ENCODE measurements around the gene AEBP1. TPM values are rescaled to one million over a fixed set of nuclear protein-coding genes. Genes with fewer than 3 reads are reported as not detected.

The AEBP1 gene
- total and polyA plus RNA-seq, 2 of the 4 experiments (the other 2 are of a cell fraction): 1.1 to 5.7 TPM

GRCh38 chr7:44085546-44085945 lies 18.6 kb upstream of the AEBP1 start:
- Histone ChIP-seq H2AK9ac (replicated peaks; ENCODE audit: low read depth, low read length, poor library complexity) (peak overlapping the region; percentile 74), H3K4me3 (ENCODE audit: insufficient read depth, low read depth, low read length) (no peak overlapping the region), H3K27me3 (ENCODE audit: control insufficient read depth, insufficient read depth, low read length) (no peaks in the 10 kb centered on the region), H3K4me1 (ENCODE audit: control insufficient read depth, insufficient read depth, low read length) (peaks cover 29% of the 10 kb centered on the region), H3K9ac (ENCODE audit: low read depth, low read length) (no peak overlapping the region), H3K14ac (replicated peaks; ENCODE audit: low read depth, low read length) (peak overlapping the region; percentile 60; the same call in 1 of the 2 replicates), H2AK5ac (ENCODE audit: low read depth, low read length) (peak overlapping the region; percentile 77; the same call in 1 of the 2 replicates), H3K4ac (ENCODE audit: low read depth, low read length) (peak overlapping the region; percentile 64), H2BK120ac (ENCODE audit: low read depth, low read length) (peak overlapping the region; percentile 31), H3K23ac (ENCODE audit: low read depth, low read length) (0 out of 2 replicates have a peak overlapping the region, but pooled peaks have one; percentile 58), H3K56ac (ENCODE audit: extremely low read depth, insufficient read depth, low read length) (no peak overlapping the region), H3K4me2 (ENCODE audit: low read depth, low read length) (no peak overlapping the region), H3K9me1 (ENCODE audit: insufficient read depth, low read length) (peaks cover 30% of the 10 kb centered on the region), H2AFZ (replicated peaks; ENCODE audit: low read length, poor library complexity) (no peak overlapping the region), H2BK5ac (ENCODE audit: low read depth, low read length, poor library complexity, severe bottlenecking) (peak overlapping the region; percentile 29), H4K5ac (ENCODE audit: low read depth, low read length) (peak overlapping the region; percentile 53; the same call in 1 of the 2 replicates), H3K18ac (ENCODE audit: low read depth, low read length) (peak overlapping the region; percentile 59), H4K8ac (ENCODE audit: low read depth in 2 of 2, low read length in 2 of 2) (peak overlapping the region in 1 of 2 experiments; percentile 13; a peak in 2 of 4 replicates), H3K79me1 (ENCODE audit: low read depth in 1 of 2, low read length in 2 of 2) (peaks cover 7 to 24% of the 10 kb centered on the region in 2 experiments; a peak in 3 of 4 replicates), H2BK20ac (ENCODE audit: low read depth, low read length) (peak overlapping the region; percentile 65), H4K20me1 (ENCODE audit: insufficient read depth, low read length) (no peaks in the 10 kb centered on the region; the same call in 1 of the 2 replicates), H3K9me3 (ENCODE audit: control insufficient read depth, insufficient read depth, low read length) (no peaks in the 10 kb centered on the region), H3K36me3 (ENCODE audit: control insufficient read depth, insufficient read depth, low read length) (no peaks in the 10 kb centered on the region; the same call in 1 of the 2 replicates), H3K27ac (ENCODE audit: insufficient read depth, low read length) (peak overlapping the region; percentile 31; the same call in 1 of the 2 replicates), H2BK15ac (ENCODE audit: low read depth, low read length) (peak overlapping the region; percentile 29; the same call in 1 of the 3 replicates), H4K91ac (ENCODE audit: insufficient read depth, low read depth, low read length) (peak overlapping the region; percentile 23)
- WGBS, 2 experiments (ENCODE audit: extremely low coverage in 2 of 2, insufficient read length in 1 of 2): 88% methylated on average over 1 of the region's 3 CpGs; no CpG with 5 or more reads in 1 of the 2 experiments
- in situ Hi-C loops (cut with MboI; ENCODE audit: low sequenced_read_pairs) (no loop called here), intact Hi-C loops (cut with micrococcal nuclease) (no loop called here), dilution Hi-C loops (cut with HindIII; ENCODE audit: low sequenced_read_pairs, unreplicated experiment) (no loop called here)
- DNase-seq (no peak), ATAC-seq (ENCODE audit: low read depth) (no peak)
- ChIA-PET POLR2A (ENCODE audit: unreplicated experiment) (no interaction called here), CTCF (interaction anchor here (0.6 kb wide), 1 partner anchor 50 kb away, joined by 6 read pairs; no protein-coding TSS in a partner anchor)
- BruUV-seq (replicated peaks): no TSS peak
- no peak for TF ChIP-seq POLR2A (IDR thresholded peaks at IDR 0.05; ENCODE audit: low read depth, low read length)
- TF ChIP-seq CHD1 (IDR thresholded peaks at IDR 0.05; ENCODE audit: low read depth, low read length): no peak
- no peak for TF ChIP-seq MXI1 (IDR thresholded peaks at IDR 0.05; ENCODE audit: borderline replicate concordance, low read depth, low read length)
- no peak for TF ChIP-seq USF2 (IDR thresholded peaks at IDR 0.05; ENCODE audit: low read depth, low read length)
